ENCODE measurements around the gene MED6. TPM values are rescaled to one million over a fixed set of nuclear protein-coding genes. Genes with fewer than 3 reads are reported as not detected.

The MED6 gene
- total and polyA plus RNA-seq, 9 donors: 27.6 to 35.9 (median 31.7) TPM

- peak; percentile 36 for DNase-seq
- no peak overlapping the region for H3K4me3 ChIP-seq (ENCODE audit: low read length)
- no peaks in the 10 kb centered on the region for H3K27me3 ChIP-seq (ENCODE audit: control insufficient read depth, insufficient read depth, low read length)
- WGBS (ENCODE audit: insufficient coverage): 89% methylated on average over 1 of the region's 1 CpG
- H3K4me1 ChIP-seq (ENCODE audit: control insufficient read depth, insufficient read depth, low read length): no peaks in the 10 kb centered on the region
- H3K27ac ChIP-seq (ENCODE audit: low read length): no peak overlapping the region
- peaks cover 18% of the 10 kb centered on the region for H3K9me3 ChIP-seq (replicated peaks; ENCODE audit: control insufficient read depth, low read depth, low read length)
- H3K36me3 ChIP-seq (ENCODE audit: control insufficient read depth, insufficient read depth, low read length): peaks cover 19% of the 10 kb centered on the region
Measured at GRCh38 chr14:70563869-70564268, 36.6 kb downstream of the MED6 start.

- Histone ChIP-seq H3K27me3 (ENCODE audit: control insufficient read depth, insufficient read depth, low read length) (no peaks in the 10 kb centered on the region), H3K4me1 (ENCODE audit: control insufficient read depth, insufficient read depth, low read length) (no peaks in the 10 kb centered on the region), H3K36me3 (ENCODE audit: control insufficient read depth, insufficient read depth, low read length) (peaks cover 19% of the 10 kb centered on the region), H3K4me3 (ENCODE audit: low read length) (no peak overlapping the region), H3K27ac (ENCODE audit: low read length) (no peak overlapping the region), H3K9me3 (replicated peaks; ENCODE audit: control insufficient read depth, low read depth, low read length) (peaks cover 18% of the 10 kb centered on the region)
- WGBS (ENCODE audit: insufficient coverage): 83% methylated on average over 1 of the region's 4 CpGs
- DNase-seq: no peak
Measured at GRCh38 chr14:70563417-70563816, 37.0 kb downstream of the MED6 start.

DNA sequence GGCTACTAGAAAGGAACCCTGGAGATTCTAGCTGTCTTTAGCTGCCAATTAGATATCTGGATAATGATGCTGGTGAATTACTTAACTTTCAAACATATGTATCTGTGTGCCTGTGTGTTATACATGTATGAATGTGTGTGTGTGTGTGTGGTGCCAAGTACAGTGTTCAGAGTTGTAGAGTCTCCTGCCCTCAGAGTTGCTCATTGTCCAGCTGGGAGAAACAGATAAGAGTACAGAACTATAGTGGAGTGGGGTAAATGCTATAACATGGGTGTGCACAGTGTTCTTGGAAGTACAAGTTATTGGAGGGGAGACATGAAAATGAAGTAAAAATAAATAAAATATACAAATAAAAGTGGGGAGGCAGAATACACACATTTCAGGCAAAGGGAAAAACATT lies 42.1 kb downstream of the MED6 start:
- Histone ChIP-seq H3K36me3 (ENCODE audit: control insufficient read depth, insufficient read depth, low read length) (no peaks in the 10 kb centered on the region), H3K27me3 (ENCODE audit: control insufficient read depth, insufficient read depth, low read length) (no peaks in the 10 kb centered on the region), H3K27ac (ENCODE audit: low read length) (no peak overlapping the region), H3K9me3 (replicated peaks; ENCODE audit: control insufficient read depth, low read depth, low read length) (peaks cover 9% of the 10 kb centered on the region), H3K4me3 (ENCODE audit: low read length) (no peak overlapping the region), H3K4me1 (ENCODE audit: control insufficient read depth, insufficient read depth, low read length) (peaks cover 7% of the 10 kb centered on the region)
- no peak for DNase-seq

GRCh38 chr14:70555890-70556289 lies 44.6 kb downstream of the MED6 start:
- H3K27me3 ChIP-seq (ENCODE audit: control insufficient read depth, insufficient read depth, low read length): no peaks in the 10 kb centered on the region
- H3K36me3 ChIP-seq (ENCODE audit: control insufficient read depth, insufficient read depth, low read length): no peaks in the 10 kb centered on the region
- H3K27ac ChIP-seq (ENCODE audit: low read length): no peak overlapping the region
- H3K4me1 ChIP-seq (ENCODE audit: control insufficient read depth, insufficient read depth, low read length): peaks cover 7% of the 10 kb centered on the region
- no peak overlapping the region for H3K4me3 ChIP-seq (ENCODE audit: low read length)
- DNase-seq: peak; percentile 51
- H3K9me3 ChIP-seq (replicated peaks; ENCODE audit: control insufficient read depth, low read depth, low read length): no peaks in the 10 kb centered on the region
- WGBS (ENCODE audit: insufficient coverage): 17% methylated on average over 19 of the region's 19 CpGs

- Histone ChIP-seq H3K27ac (ENCODE audit: low read length) (no peak overlapping the region), H3K4me1 (ENCODE audit: control insufficient read depth, insufficient read depth, low read length) (peaks cover 2% of the 10 kb centered on the region), H3K4me3 (ENCODE audit: low read length) (no peak overlapping the region), H3K36me3 (ENCODE audit: control insufficient read depth, insufficient read depth, low read length) (no peaks in the 10 kb centered on the region), H3K27me3 (ENCODE audit: control insufficient read depth, insufficient read depth, low read length) (no peaks in the 10 kb centered on the region), H3K9me3 (replicated peaks; ENCODE audit: control insufficient read depth, low read depth, low read length) (peaks cover 7% of the 10 kb centered on the region)
- DNase-seq: no peak
- 80% methylated on average over 2 of the region's 5 CpGs for WGBS (ENCODE audit: insufficient coverage)
Measured at GRCh38 chr14:70538087-70538486, 62.4 kb downstream of the MED6 start.

- Histone ChIP-seq H3K27ac (ENCODE audit: low read length) (no peak overlapping the region), H3K9me3 (replicated peaks; ENCODE audit: control insufficient read depth, low read depth, low read length) (peaks cover 7% of the 10 kb centered on the region), H3K4me1 (ENCODE audit: control insufficient read depth, insufficient read depth, low read length) (peaks cover 2% of the 10 kb centered on the region), H3K36me3 (ENCODE audit: control insufficient read depth, insufficient read depth, low read length) (no peaks in the 10 kb centered on the region), H3K4me3 (ENCODE audit: low read length) (no peak overlapping the region), H3K27me3 (ENCODE audit: control insufficient read depth, insufficient read depth, low read length) (no peaks in the 10 kb centered on the region)
- WGBS (ENCODE audit: insufficient coverage): 83% methylated on average over 1 of the region's 1 CpG
- DNase-seq: no peak
Measured at GRCh38 chr14:70536830-70537229, 63.6 kb downstream of the MED6 start.

DNA sequence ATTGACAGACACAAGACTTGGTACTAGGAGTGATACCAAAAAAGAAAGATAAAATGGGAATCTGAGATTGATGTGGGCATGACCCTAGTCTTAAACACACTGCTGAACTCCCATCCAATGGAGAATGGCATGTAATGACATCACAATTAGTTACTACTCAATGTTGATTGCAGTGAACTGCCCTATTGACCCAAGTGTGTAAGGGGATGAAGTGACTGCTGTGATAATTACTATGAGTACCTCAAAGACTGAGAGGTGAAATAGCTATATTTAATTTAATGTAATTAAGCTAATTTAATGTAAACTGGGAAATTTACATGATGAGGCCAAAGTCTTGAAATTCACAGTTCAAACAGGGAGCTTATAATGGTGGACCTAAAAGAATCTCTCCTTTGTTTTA lies 65.6 kb downstream of the MED6 start, which contains the start of gene ADAM20:
ADAM20 (minus strand) TSS at position 101 of the 400 bp plus-strand sequence. CDS start 10,247 bp downstream, outside the sequence.
- Histone ChIP-seq H3K4me1 (ENCODE audit: control insufficient read depth, insufficient read depth, low read length) (peaks cover 2% of the 10 kb centered on the region), H3K27me3 (ENCODE audit: control insufficient read depth, insufficient read depth, low read length) (no peaks in the 10 kb centered on the region), H3K27ac (ENCODE audit: low read length) (no peak within 1 kb of the TSS), H3K36me3 (ENCODE audit: control insufficient read depth, insufficient read depth, low read length) (no peaks in the 10 kb centered on the region), H3K4me3 (ENCODE audit: low read length) (no peak within 1 kb of the TSS), H3K9me3 (replicated peaks; ENCODE audit: control insufficient read depth, low read depth, low read length) (peaks cover 7% of the 10 kb centered on the region)
- DNase-seq: no peak

Other genes with a start within 250 kb of the MED6 start
- gene COX16, start 241.0 kb downstream of the MED6 start, total RNA-seq: 53.4 TPM
- gene COX16, start 241.0 kb downstream of the MED6 start, polyA plus RNA-seq (ENCODE audit: insufficient read depth in 1 of 8, insufficient read length in 8 of 8, low replicate concordance in 1 of 8): 10 to 100 TPM; 47.3 to 71.3 (median 57.5) TPM
- gene SYNJ2BP, start 183.6 kb downstream of the MED6 start, total RNA-seq: 34.2 TPM
- 10 to 100 TPM; 18.3 to 26.1 (median 22.2) TPM for gene SYNJ2BP, start 183.6 kb downstream of the MED6 start, polyA plus RNA-seq (ENCODE audit: insufficient read depth in 1 of 8, insufficient read length in 8 of 8, low replicate concordance in 1 of 8)
- gene ADAM21, start 148.5 kb downstream of the MED6 start, total RNA-seq: 0.09 TPM
- under 1 TPM; 0.06 to 0.50 (median 0.27) TPM for gene ADAM21, start 148.5 kb downstream of the MED6 start, polyA plus RNA-seq (ENCODE audit: insufficient read depth in 1 of 8, insufficient read length in 8 of 8, low replicate concordance in 1 of 8)
- 0.80 TPM for gene ADAM20, start 65.7 kb downstream of the MED6 start, total RNA-seq
- under 1 TPM in 5 of 8 donors, not detected in 3; 0.05 to 0.13 (median 0.09) TPM for gene ADAM20, start 65.7 kb downstream of the MED6 start, polyA plus RNA-seq (ENCODE audit: insufficient read depth in 1 of 8, insufficient read length in 8 of 8, low replicate concordance in 1 of 8)
- gene TTC9, start 41.3 kb upstream of the MED6 start, total RNA-seq: 4.4 TPM
- gene TTC9, start 41.3 kb upstream of the MED6 start, polyA plus RNA-seq (ENCODE audit: insufficient read depth in 1 of 8, insufficient read length in 8 of 8, low replicate concordance in 1 of 8): 1 to 10 TPM; 4.6 to 6.8 (median 5.9) TPM
- gene MAP3K9, start 208.9 kb upstream of the MED6 start, total RNA-seq: 0.13 TPM
- under 1 TPM; 0.10 to 0.46 (median 0.23) TPM for gene MAP3K9, start 208.9 kb upstream of the MED6 start, polyA plus RNA-seq (ENCODE audit: insufficient read depth in 1 of 8, insufficient read length in 8 of 8, low replicate concordance in 1 of 8)